GM12878 (cell line): Measurements from ENCODE around the gene CBX2. TPM values are rescaled to one million over a fixed set of nuclear protein-coding genes. Genes with fewer than 3 reads are reported as not detected.
A peak's percentile ranks its signal among the peaks of the same experiment; 100 is the strongest.

Experiments used
- ATAC-seq: fragments of 200-7000 bp; cut with Tn5 transposase; 3 replicates; pipeline ENCODE4 v1.9.1; 2020; ENCODE audit warnings: mild to moderate bottlenecking, moderate library complexity
- BruUV-seq: library from RNA; stranded (reverse); fragments of 400-500 nt; replicated peaks from 2 replicates; lab custom pipeline; 2021; lab: Mats Ljungman, UMichigan
- CTCF ChIA-PET: fragments of 300-600 bp; sonication (Branson Sonifier 250); formaldehyde crosslinking; extraction: SDS; loops from one replicate; lab custom pipeline; 2021; ENCODE audit warnings: inconsistent platforms; lab: Yijun Ruan, JAX
- POLR2A ChIA-PET: fragments of 350-600 bp; formaldehyde crosslinking; extraction: SDS; loops from one replicate; lab custom pipeline; 2021; ENCODE audit warnings: inconsistent platforms; lab: Charles Lee
- RAD21 ChIA-PET: fragments of 300-600 bp; sonication (Branson Sonifier 250); formaldehyde crosslinking; loops from one replicate; lab custom pipeline; 2023; ENCODE audit warnings: antibody characterized with exemption; ENCODE audit not compliant: unreplicated experiment; lab: Charles Lee
- SMC1A ChIA-PET: fragments of 300-600 bp; sonication (Branson Sonifier 250); formaldehyde crosslinking; loops from one replicate; lab custom pipeline; 2023; ENCODE audit not compliant: unreplicated experiment, uncharacterized antibody; lab: Charles Lee
- DNase-seq: peaks from one replicate; pipeline ENCODE4 v3.0.0-alpha.2; 2011; ENCODE audit warnings: low read depth, low spot score
- FAIRE-seq: peaks from 3 replicates; lab custom pipeline; 2011; peaks lifted over from hg19 to GRCh38; lab: Jason Lieb, UNC
- H2AFZ ChIP-seq: 2 replicates; pipeline ENCODE4 v1.6.0; 2011; ENCODE audit warnings: low read depth, low read length, control low read depth; ENCODE audit not compliant: control insufficient read depth
- H3K27ac ChIP-seq: 2 replicates; pipeline ENCODE4 v1.5.1; 2011; ENCODE audit warnings: control low read depth; ENCODE audit not compliant: control insufficient read depth, insufficient read depth
- H3K27me3 ChIP-seq, 2 experiments: replicated peaks in 1 of 2; 2 replicates each; pipeline versions ENCODE4 v1.6.0 to v1.6.1; 2011; ENCODE audit warnings: low read length in 1 of 2; ENCODE audit not compliant: control insufficient read depth in 2 of 2, insufficient read depth in 2 of 2
- H3K36me3 ChIP-seq, 2 experiments: 2 replicates each; pipeline ENCODE4 v1.5.1; 2011; ENCODE audit warnings: low read length in 1 of 2; ENCODE audit not compliant: control insufficient read depth in 2 of 2, insufficient read depth in 2 of 2
- H3K4me1 ChIP-seq: 2 replicates; pipeline ENCODE4 v1.6.1; 2011; ENCODE audit warnings: mild to moderate bottlenecking, low read length, moderate library complexity, mixed read lengths; ENCODE audit not compliant: control insufficient read depth, insufficient read depth
- H3K4me2 ChIP-seq: 2 replicates; pipeline ENCODE4 v1.6.0; 2011; ENCODE audit warnings: control low read depth; ENCODE audit not compliant: control insufficient read depth, insufficient read depth
- H3K4me3 ChIP-seq: fragments of 200-600 bp; sonication (generic); 2 replicates; pipeline ENCODE4 v1.5.1; 2016
- H3K79me2 ChIP-seq: 2 replicates; pipeline ENCODE4 v1.6.0; 2011; ENCODE audit warnings: low read length; ENCODE audit not compliant: control insufficient read depth, insufficient read depth
- H3K9ac ChIP-seq: 2 replicates; pipeline ENCODE4 v1.8.0; 2011; ENCODE audit warnings: low read length, control low read depth, mixed read lengths; ENCODE audit not compliant: control insufficient read depth, insufficient read depth
- H3K9me3 ChIP-seq: replicated peaks from 3 replicates; pipeline ENCODE4 v1.5.1; 2011; ENCODE audit warnings: mild to moderate bottlenecking, low read length; ENCODE audit not compliant: control insufficient read depth, insufficient read depth
- H4K20me1 ChIP-seq: 2 replicates; pipeline ENCODE4 v1.6.0; 2011; ENCODE audit not compliant: control insufficient read depth, insufficient read depth
- ATF2 ChIP-seq: IDR thresholded peaks from 2 replicates; pipeline ENCODE4 v1.6.1; 2012; ENCODE audit warnings: low read length, inconsistent platforms
- ATF3 ChIP-seq: IDR thresholded peaks from 2 replicates; pipeline ENCODE4 v1.6.1; 2011; ENCODE audit warnings: low read depth, mild to moderate bottlenecking, low read length, moderate library complexity, borderline replicate concordance; ENCODE audit errors: extremely low read depth
- CEBPB ChIP-seq, 2 experiments: fragments of 150-350 bp in 1 of 2; IDR thresholded peaks; 2 replicates each; pipeline ENCODE4 v1.6.1; 2012 to 2014; ENCODE audit warnings: low read depth in 2 of 2, low read length in 2 of 2, borderline replicate concordance in 1 of 2, inconsistent platforms in 1 of 2
- DPF2 ChIP-seq: fragments of 450-650 bp; IDR thresholded peaks from 2 replicates; pipeline ENCODE4 v1.6.1; 2017; ENCODE audit warnings: mild to moderate bottlenecking
- FOS ChIP-seq: IDR thresholded peaks from 3 replicates; pipeline ENCODE4 v1.6.1; 2011; ENCODE audit warnings: borderline replicate concordance; ENCODE audit not compliant: insufficient read length; ENCODE audit errors: extremely low read depth
- IKZF1 ChIP-seq: fragments of 450-650 bp; conservative IDR thresholded peaks from 2 replicates; pipeline ENCODE4 v1.6.1; 2017; ENCODE audit warnings: antibody characterized with exemption, mild to moderate bottlenecking
- JUND ChIP-seq: IDR thresholded peaks from 2 replicates; pipeline ENCODE4 v1.6.1; 2012; ENCODE audit warnings: low read depth, mild to moderate bottlenecking, low read length, improper control_type of control experiment, moderate library complexity
- MEF2B ChIP-seq: fragments of 450-650 bp; IDR thresholded peaks from 2 replicates; pipeline ENCODE4 v1.6.1; 2018; ENCODE audit warnings: mild to moderate bottlenecking, moderate library complexity; ENCODE audit not compliant: partially characterized antibody, poor library complexity, severe bottlenecking
- MLLT1 ChIP-seq: fragments of 450-650 bp; IDR thresholded peaks from 2 replicates; pipeline ENCODE4 v1.6.1; 2016; ENCODE audit warnings: mild to moderate bottlenecking
- NR2C1 ChIP-seq: fragments of 450-650 bp; IDR thresholded peaks from 2 replicates; pipeline ENCODE4 v1.6.1; 2017; ENCODE audit warnings: antibody characterized with exemption, mild to moderate bottlenecking, moderate library complexity
- PAX5 ChIP-seq: IDR thresholded peaks from 2 replicates; pipeline ENCODE4 v1.6.1; 2011; ENCODE audit warnings: low read depth, low read length, borderline replicate concordance
- RBBP5 ChIP-seq: fragments of 200-600 bp; sonication (generic); conservative IDR thresholded peaks from 2 replicates; pipeline ENCODE4 v1.6.1; 2016
- ZNF274 ChIP-seq: IDR thresholded peaks from one replicate; pipeline ENCODE4 v1.8.0; 2011; ENCODE audit not compliant: insufficient read length, insufficient read depth
- ZNF687 ChIP-seq: fragments of 450-650 bp; IDR thresholded peaks from 2 replicates; pipeline ENCODE4 v1.6.1; 2017; ENCODE audit warnings: mild to moderate bottlenecking, moderate library complexity
- WGBS: methylation state at CpG from one replicate; pipeline ENCODE4 v1.1.6; 2016; ENCODE audit warnings: low lambda C conversion rate; ENCODE audit not compliant: insufficient replicate concordance, insufficient coverage; ENCODE audit errors: missing lambda C conversion rate; 5-methylcytosine and 5-hydroxymethylcytosine counted together
- in situ Hi-C: fragments of 300-500 bp; cut with MboI; formaldehyde crosslinking; loops from 9 replicates; pipeline ENCODE4 v1.14.3; 2018; ENCODE audit warnings: mixed read lengths
- intact Hi-C: fragments of 100-400 bp; cut with micrococcal nuclease; formaldehyde crosslinking; loops from one replicate; pipeline ENCODE4 v1.14.2; 2022; ENCODE audit not compliant: unreplicated experiment
- polyA plus RNA-seq, 11 experiments: library from polyadenylated mRNA; depleted of rRNA in 4 of 11; unstranded in 6 of 11; stranded (reverse) in 5 of 11; fragments of >200 nt; fragmentation: Nextera tagmentation in 4 of 11; fragmentation: Illumina TruSeq in 1 of 11; extraction: Ambion mirVana in 4 of 11; extraction: Trizol in 1 of 11; gene quantifications; 1 replicate in 1 of 11; 2 replicates in 10 of 11; pipeline versions ENCODE4 v1.2.1 to v1.2.3, GENCODE V29; 2011 to 2016; ENCODE audit warnings: inconsistent platforms in 2 of 11, missing spikeins in 2 of 11, low read depth in 1 of 11
- total RNA-seq, 4 experiments: library from RNA; depleted of rRNA in 3 of 4; stranded (reverse); fragments of >200 nt in 3 of 4; fragmentation: Illumina TruSeq in 1 of 4; extraction: Trizol in 1 of 4; gene quantifications; 2 replicates each; pipeline versions ENCODE4 v1.2.1 to v1.2.3, GENCODE V29; 2013 to 2021

CBX2 gene
- total and polyA plus RNA-seq, 10 of the 15 experiments (the other 5 are each of a cell fraction or from before 2014, with no cell fraction given) = 0.35 to 7.5 (median 4.2) TPM

DNA sequence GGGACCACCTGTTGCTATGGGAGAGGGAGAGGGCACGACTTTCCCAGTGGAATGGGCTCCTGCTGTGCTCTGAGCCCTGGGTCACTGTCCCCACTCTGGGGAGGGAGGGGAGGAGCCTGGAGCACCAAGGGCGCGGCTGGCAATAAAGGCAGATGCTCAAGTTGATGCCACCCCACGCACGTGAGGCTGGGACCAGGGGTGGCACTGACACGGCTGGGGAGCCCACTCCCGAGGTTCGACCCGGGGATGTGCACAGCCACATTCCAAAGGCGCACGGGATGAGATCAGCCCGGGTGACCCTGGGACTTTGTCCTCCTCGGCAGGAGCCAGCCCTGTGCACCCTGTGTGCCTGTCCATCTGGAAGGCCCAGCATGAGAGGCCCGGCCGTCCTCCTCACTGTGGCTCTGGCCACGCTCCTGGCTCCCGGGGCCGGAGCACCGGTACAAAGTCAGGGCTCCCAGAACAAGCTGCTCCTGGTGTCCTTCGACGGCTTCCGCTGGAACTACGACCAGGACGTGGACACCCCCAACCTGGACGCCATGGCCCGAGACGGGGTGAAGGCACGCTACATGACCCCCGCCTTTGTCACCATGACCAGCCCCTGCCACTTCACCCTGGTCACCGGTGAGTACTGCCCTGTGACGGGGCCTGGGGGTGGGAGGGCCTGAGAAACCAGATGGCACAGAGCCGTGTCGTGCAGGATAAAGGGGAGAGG is 47.0 kb upstream of the CBX2 start, which contains the start of gene ENPP7 (continued):
- TF ChIP-seq ATF2 (no peak), CEBPB (IDR thresholded peaks at IDR 0.05; ENCODE audit: borderline replicate concordance in 1 of 2, low read depth in 2 of 2, low read length in 2 of 2) (no peak), PAX5 (no peak), IKZF1 (no peak), ZNF274 (no peak)
- TF ChIP-seq, all 136 proteins: peak for 0

DNA sequence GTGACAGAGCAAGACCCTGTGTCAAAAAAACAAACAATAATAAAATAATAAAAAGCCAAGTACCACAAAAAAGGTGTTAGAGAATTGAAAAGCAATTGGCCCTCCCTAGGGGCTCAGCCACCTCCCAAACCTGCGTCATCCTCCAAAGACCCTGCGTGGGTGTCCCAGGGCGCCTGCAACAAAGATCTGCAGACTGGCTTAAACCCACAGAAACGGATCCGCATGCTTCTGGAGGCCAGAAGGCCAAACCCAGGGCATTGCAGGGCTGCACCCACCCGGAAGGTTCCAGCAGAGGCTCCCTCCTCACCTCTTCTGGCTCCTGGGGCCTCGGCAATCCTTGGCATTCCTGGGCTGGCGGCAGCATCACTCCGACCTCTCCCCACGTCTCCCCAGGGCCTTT is 45.7 kb upstream of the CBX2 start:
- peak; percentile 36 for ATAC-seq
- TF ChIP-seq JUND (no peak), NR2C1 (no peak), IKZF1 (no peak), ZNF687 (no peak), FOS (no peak), ATF3 (no peak), DPF2 (no peak), RBBP5 (no peak), MEF2B (peak; percentile 44), MLLT1 (no peak)

More for the DNA sequence above, 45.7 kb upstream of the CBX2 start:
- ChIA-PET CTCF (interaction anchor here (2.0 kb wide), 2 partner anchors 9 to 13 kb away, joined by 5 to 16 read pairs; no protein-coding TSS in a partner anchor), SMC1A (interaction anchor here (1.1 kb wide), 1 partner anchor 13 kb away, joined by 3 read pairs; no protein-coding TSS in a partner anchor), POLR2A (no interaction called here), RAD21 (interaction anchor here (0.9 to 1.2 kb wide), 2 partner anchors 14 to 121 kb away, joined by 3 read pairs; no protein-coding TSS in a partner anchor)
- Histone ChIP-seq H3K27ac (peak overlapping the region; percentile 28), H4K20me1 (no peaks in the 10 kb centered on the region), H3K9ac (peak overlapping the region; percentile 60), H3K36me3 (no peaks in the 10 kb centered on the region; a peak in 1 of 4 replicates), H3K27me3 (no peaks in the 10 kb centered on the region; a peak in 1 of 4 replicates), H2AFZ (peak overlapping the region; percentile 73; the same call in 1 of the 2 replicates), H3K4me1 (peaks cover 6% of the 10 kb centered on the region), H3K9me3 (no peaks in the 10 kb centered on the region), H3K4me2 (peak overlapping the region; percentile 48), H3K4me3 (peak overlapping the region; percentile 65), H3K79me2 (peaks cover 7% of the 10 kb centered on the region)
- intact Hi-C loops = no loop called here
- in situ Hi-C loops = no loop called here
- FAIRE-seq (no peak), DNase-seq (no peak)
- no TSS peak for BruUV-seq
- 24% methylated on average over 10 of the region's 10 CpGs for WGBS
